ENCODE results near the gene FAM174B. TPM values are rescaled to one million over a fixed set of nuclear protein-coding genes. Genes with fewer than 3 reads are reported as not detected.

Gene FAM174B
- total RNA-seq, 3 donors from 2014 or later (not counting 1 experiment from before 2014, with no cell fraction given), result 0.68 to 2.6 (median 0.88) TPM

DNA sequence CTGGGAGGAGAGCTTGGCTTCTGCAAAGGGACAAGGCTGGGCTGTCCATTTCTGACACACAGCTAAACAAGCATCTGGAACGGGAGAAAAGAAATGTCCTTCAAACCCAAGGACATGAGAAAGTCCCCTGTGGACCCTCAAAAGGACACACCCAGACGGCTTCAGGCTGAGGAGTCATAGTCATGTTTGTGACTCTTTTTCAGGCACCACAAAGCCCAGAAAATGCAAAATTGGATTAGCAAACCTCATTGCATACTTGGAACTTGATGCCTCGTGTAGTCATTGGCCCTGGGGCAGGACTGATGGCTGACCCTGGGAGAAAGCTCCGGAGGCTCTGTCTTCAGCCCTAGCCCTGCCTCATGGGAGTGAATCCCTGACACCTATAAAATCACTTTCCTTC is 21.5 kb downstream of the FAM174B start:
- H3K27ac Mint-ChIP-seq, result no peak overlapping the region
- no peaks in the 10 kb centered on the region for H3K9me3 Mint-ChIP-seq
- ATAC-seq (no peak), DNase-seq (no peak)
- no peaks in the 10 kb centered on the region for H3K9me3 ChIP-seq (ENCODE audit: control insufficient read depth, insufficient read depth, low read length)
- H3K27me3 ChIP-seq (ENCODE audit: control insufficient read depth, insufficient read depth, low read length), result no peaks in the 10 kb centered on the region
- H3K4me3 Mint-ChIP-seq, result no peak overlapping the region
- WGBS (ENCODE audit: insufficient coverage), result 83% methylated on average over 4 of the region's 4 CpGs
- H3K27ac ChIP-seq (ENCODE audit: low read length), result no peak overlapping the region
- H3K36me3 Mint-ChIP-seq, result no peaks in the 10 kb centered on the region
- peaks cover 0 to 5% of the 10 kb centered on the region in 2 donors for H3K4me1 Mint-ChIP-seq
- TF ChIP-seq, protein P1, sequence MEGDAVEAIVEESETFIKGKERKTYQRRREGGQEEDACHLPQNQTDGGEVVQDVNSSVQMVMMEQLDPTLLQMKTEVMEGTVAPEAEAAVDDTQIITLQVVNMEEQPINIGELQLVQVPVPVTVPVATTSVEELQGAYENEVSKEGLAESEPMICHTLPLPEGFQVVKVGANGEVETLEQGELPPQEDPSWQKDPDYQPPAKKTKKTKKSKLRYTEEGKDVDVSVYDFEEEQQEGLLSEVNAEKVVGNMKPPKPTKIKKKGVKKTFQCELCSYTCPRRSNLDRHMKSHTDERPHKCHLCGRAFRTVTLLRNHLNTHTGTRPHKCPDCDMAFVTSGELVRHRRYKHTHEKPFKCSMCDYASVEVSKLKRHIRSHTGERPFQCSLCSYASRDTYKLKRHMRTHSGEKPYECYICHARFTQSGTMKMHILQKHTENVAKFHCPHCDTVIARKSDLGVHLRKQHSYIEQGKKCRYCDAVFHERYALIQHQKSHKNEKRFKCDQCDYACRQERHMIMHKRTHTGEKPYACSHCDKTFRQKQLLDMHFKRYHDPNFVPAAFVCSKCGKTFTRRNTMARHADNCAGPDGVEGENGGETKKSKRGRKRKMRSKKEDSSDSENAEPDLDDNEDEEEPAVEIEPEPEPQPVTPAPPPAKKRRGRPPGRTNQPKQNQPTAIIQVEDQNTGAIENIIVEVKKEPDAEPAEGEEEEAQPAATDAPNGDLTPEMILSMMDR (IDR thresholded peaks at IDR 0.05), result no peak
- no peaks in the 10 kb centered on the region for H3K4me1 ChIP-seq (ENCODE audit: control insufficient read depth, insufficient read depth, low read length)
- H3K4me3 ChIP-seq (ENCODE audit: low read length), result no peak overlapping the region
- no peaks in the 10 kb centered on the region for H3K36me3 ChIP-seq (ENCODE audit: control insufficient read depth, insufficient read depth, low read length)
- intact Hi-C loops (cut with micrococcal nuclease), result no loop called here
- peaks cover 0 to 5% of the 10 kb centered on the region in 2 donors for H3K27me3 Mint-ChIP-seq (ENCODE audit: low read depth in 2 of 2)

DNA sequence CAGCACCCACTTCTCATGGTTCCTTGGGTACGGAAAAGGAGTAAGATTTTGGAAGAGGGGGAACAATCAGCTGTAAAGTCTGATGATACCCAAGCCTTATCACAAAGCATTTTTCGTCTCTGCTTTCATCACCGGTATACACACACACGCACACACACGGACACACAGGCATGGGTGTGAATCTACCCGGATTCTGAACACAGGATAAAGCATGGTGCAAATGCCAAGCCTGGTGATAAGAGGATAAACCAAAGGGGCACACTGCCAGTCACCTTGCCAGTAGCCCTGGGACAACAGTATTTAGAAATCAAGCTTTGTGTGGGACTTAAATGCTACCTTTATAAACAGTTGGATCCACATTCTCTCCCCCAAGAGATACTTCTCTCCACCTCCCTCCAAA is 22.2 kb downstream of the FAM174B start:
- Mint-ChIP-seq H3K4me3 (no peak overlapping the region), H3K27ac (no peak overlapping the region), H3K27me3 (ENCODE audit: low read depth in 2 of 2) (no peaks in the 10 kb centered on the region), H3K36me3 (no peaks in the 10 kb centered on the region), H3K9me3 (no peaks in the 10 kb centered on the region), H3K4me1 (peaks cover 0 to 5% of the 10 kb centered on the region in 2 donors)
- TF ChIP-seq, protein P1 (IDR thresholded peaks at IDR 0.05), result no peak
- H3K4me3 ChIP-seq (ENCODE audit: low read length), result no peak overlapping the region
- H3K27ac ChIP-seq (ENCODE audit: low read length), result no peak overlapping the region
- ATAC-seq, result no peak
- H3K27me3 ChIP-seq (ENCODE audit: control insufficient read depth, insufficient read depth, low read length), result no peaks in the 10 kb centered on the region
- H3K9me3 ChIP-seq (ENCODE audit: control insufficient read depth, insufficient read depth, low read length), result no peaks in the 10 kb centered on the region
- no peaks in the 10 kb centered on the region for H3K36me3 ChIP-seq (ENCODE audit: control insufficient read depth, insufficient read depth, low read length)
- DNase-seq, result no peak
- no peaks in the 10 kb centered on the region for H3K4me1 ChIP-seq (ENCODE audit: control insufficient read depth, insufficient read depth, low read length)
- WGBS (ENCODE audit: insufficient coverage), result 93% methylated on average over 6 of the region's 6 CpGs
- intact Hi-C loops (cut with micrococcal nuclease), result no loop called here

DNA sequence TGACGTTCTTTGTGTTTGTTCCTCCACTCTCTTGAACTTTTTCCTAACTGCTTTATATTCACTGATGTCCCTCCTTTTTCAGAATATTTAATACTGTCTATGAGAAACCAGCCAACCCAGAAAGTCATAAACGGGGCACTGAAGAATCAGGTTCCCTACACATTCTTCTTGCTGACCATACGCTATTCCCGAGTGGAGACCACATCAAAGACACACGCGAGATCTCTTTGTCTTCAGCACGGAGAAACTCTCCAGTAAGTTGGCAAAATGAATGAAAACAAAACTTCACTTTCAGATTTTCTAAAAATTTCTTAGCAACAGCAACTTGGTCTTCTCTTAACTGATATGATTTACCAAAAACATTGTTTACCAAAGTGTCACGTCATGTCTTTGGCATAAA is 22.6 kb downstream of the FAM174B start:
- WGBS (ENCODE audit: insufficient coverage), result 86% methylated on average over 7 of the region's 8 CpGs
- intact Hi-C loops (cut with micrococcal nuclease), result no loop called here
- Histone ChIP-seq H3K9me3 (ENCODE audit: control insufficient read depth, insufficient read depth, low read length) (no peaks in the 10 kb centered on the region), H3K4me1 (ENCODE audit: control insufficient read depth, insufficient read depth, low read length) (no peaks in the 10 kb centered on the region), H3K36me3 (ENCODE audit: control insufficient read depth, insufficient read depth, low read length) (no peaks in the 10 kb centered on the region), H3K27me3 (ENCODE audit: control insufficient read depth, insufficient read depth, low read length) (no peaks in the 10 kb centered on the region), H3K4me3 (ENCODE audit: low read length) (no peak overlapping the region), H3K27ac (ENCODE audit: low read length) (no peak overlapping the region)
- ATAC-seq (no peak), DNase-seq (no peak)
- no peak overlapping the region for H3K27ac Mint-ChIP-seq
- H3K4me3 Mint-ChIP-seq, result no peak overlapping the region
- TF ChIP-seq, protein P1 (IDR thresholded peaks at IDR 0.05), result no peak
- no peaks in the 10 kb centered on the region for H3K36me3 Mint-ChIP-seq
- H3K27me3 Mint-ChIP-seq (ENCODE audit: low read depth in 2 of 2), result no peaks in the 10 kb centered on the region
- peaks cover 0 to 5% of the 10 kb centered on the region in 2 donors for H3K4me1 Mint-ChIP-seq
- H3K9me3 Mint-ChIP-seq, result no peaks in the 10 kb centered on the region

DNA sequence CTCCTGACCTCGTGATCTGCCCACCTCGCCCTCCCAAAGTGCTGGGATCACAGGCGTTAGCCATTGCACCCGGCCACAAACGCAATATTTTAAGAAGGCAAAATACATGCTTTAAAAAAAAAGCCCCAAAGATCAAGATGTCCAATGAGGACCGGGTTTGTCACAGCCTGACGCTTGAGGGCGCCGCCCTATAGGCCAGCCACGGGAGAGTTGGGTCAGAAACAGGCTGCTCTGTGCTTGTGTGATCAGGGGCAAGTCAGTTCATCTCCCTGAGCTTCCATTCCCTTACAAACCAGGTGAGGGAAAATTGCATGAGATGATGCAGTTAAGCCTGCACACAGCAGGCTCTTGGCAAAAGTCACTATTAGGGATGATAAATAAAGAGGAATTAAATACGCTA is 23.9 kb downstream of the FAM174B start:
- ATAC-seq (no peak), DNase-seq (no peak)
- H3K4me3 ChIP-seq (ENCODE audit: low read length), result no peak overlapping the region
- no peaks in the 10 kb centered on the region for H3K36me3 ChIP-seq (ENCODE audit: control insufficient read depth, insufficient read depth, low read length)
- intact Hi-C loops (cut with micrococcal nuclease), result no loop called here
- no peaks in the 10 kb centered on the region for H3K27me3 ChIP-seq (ENCODE audit: control insufficient read depth, insufficient read depth, low read length)
- Mint-ChIP-seq H3K27me3 (ENCODE audit: low read depth in 2 of 2) (no peaks in the 10 kb centered on the region), H3K36me3 (no peaks in the 10 kb centered on the region), H3K27ac (no peak overlapping the region), H3K9me3 (no peaks in the 10 kb centered on the region), H3K4me1 (peaks cover 0 to 2% of the 10 kb centered on the region in 2 donors), H3K4me3 (no peak overlapping the region)
- WGBS (ENCODE audit: insufficient coverage), result 85% methylated on average over 11 of the region's 11 CpGs
- no peak overlapping the region for H3K27ac ChIP-seq (ENCODE audit: low read length)
- no peaks in the 10 kb centered on the region for H3K9me3 ChIP-seq (ENCODE audit: control insufficient read depth, insufficient read depth, low read length)
- H3K4me1 ChIP-seq (ENCODE audit: control insufficient read depth, insufficient read depth, low read length), result no peaks in the 10 kb centered on the region
- TF ChIP-seq, protein P1 (IDR thresholded peaks at IDR 0.05), result no peak

Data from natural killer cell (primary cell).